ENCODE results near the gene MAPK8IP3. TPM values are rescaled to one million over a fixed set of nuclear protein-coding genes. Genes with fewer than 3 reads are reported as not detected.

The MAPK8IP3 gene
- total RNA-seq, 2 donors from 2014 or later, result 109 to 111 TPM

DNA sequence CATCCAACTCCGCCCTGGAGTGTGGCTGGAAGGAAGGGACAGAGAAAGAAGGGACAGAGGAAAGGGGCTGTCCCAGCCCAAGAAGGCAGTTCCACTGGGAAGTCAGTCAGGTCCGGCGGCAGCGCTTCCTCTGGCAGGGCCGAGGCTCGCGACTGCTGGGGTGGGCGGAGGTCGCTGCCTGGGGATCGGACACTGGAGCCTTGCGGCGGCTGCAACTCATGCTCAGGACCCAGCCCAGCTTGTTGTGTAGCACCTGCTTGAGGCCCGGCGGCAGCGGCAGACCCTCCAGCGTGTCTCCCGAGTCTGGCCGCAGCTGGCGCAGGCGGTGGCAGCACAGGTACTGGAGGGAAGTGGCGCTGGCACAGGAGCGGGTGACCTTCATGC, 71.0 kb downstream of the MAPK8IP3 start:
- TF ChIP-seq, protein P1, sequence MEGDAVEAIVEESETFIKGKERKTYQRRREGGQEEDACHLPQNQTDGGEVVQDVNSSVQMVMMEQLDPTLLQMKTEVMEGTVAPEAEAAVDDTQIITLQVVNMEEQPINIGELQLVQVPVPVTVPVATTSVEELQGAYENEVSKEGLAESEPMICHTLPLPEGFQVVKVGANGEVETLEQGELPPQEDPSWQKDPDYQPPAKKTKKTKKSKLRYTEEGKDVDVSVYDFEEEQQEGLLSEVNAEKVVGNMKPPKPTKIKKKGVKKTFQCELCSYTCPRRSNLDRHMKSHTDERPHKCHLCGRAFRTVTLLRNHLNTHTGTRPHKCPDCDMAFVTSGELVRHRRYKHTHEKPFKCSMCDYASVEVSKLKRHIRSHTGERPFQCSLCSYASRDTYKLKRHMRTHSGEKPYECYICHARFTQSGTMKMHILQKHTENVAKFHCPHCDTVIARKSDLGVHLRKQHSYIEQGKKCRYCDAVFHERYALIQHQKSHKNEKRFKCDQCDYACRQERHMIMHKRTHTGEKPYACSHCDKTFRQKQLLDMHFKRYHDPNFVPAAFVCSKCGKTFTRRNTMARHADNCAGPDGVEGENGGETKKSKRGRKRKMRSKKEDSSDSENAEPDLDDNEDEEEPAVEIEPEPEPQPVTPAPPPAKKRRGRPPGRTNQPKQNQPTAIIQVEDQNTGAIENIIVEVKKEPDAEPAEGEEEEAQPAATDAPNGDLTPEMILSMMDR (IDR thresholded peaks at IDR 0.05), result no peak
- H3K9me3 ChIP-seq, result no peaks in the 10 kb centered on the region
- no peak overlapping the region for H3K4me3 ChIP-seq
- H3K4me1 ChIP-seq (ENCODE audit: control insufficient read depth in 1 of 2, low read depth in 2 of 2), result peaks cover 21 to 36% of the 10 kb centered on the region in 2 donors
- H3K27me3 ChIP-seq (replicated peaks; ENCODE audit: insufficient read depth), result no peaks in the 10 kb centered on the region
- no peak for DNase-seq (ENCODE audit: low spot score)
- H3K36me3 ChIP-seq, result peaks cover 30% of the 10 kb centered on the region
- no peak overlapping the region for H3K27ac ChIP-seq
- no peak for ATAC-seq (ENCODE audit: insufficient number of reproducible peaks, low FRiP score, low read depth)

DNA sequence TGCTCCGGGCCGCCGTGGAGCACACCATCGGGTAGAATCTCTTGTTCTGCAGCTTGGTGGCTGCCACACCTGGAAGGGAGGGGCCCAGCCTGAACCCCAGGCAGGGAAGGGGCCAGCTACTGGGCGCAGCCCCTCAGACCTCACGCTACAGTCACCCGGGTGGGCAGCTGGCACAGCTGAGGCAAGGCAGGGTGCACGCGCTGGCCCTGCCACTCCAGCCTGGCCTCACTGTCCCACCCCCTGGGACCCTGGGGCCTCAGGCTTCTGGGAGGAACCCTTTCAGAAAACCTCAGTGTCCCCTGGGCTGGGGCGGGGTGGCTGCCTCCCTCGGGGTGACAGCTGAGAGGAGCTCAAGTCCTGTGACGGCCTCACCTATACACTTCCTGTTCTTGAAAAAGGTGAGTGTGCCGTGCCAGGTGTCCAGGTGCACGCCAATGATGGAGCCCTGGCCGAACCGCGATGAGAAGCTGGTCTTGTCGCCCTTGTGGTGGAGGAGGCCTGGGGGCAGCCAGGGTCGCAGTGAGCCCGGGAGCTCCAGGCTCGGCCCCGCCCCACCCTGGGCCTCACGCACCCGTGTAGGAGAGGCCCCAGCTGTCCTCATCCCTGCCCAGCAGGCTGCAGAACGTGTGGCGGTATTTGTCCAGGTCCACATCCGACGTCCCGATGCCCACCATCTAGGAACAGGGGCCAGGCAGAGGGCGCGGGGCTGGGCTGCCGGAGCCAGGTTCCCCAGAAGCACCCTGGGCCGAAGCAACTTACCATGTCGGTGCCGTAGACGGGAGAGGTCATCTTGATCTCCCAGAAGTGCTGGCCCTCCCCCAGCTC, 71.6 kb downstream of the MAPK8IP3 start:
- DNase-seq (ENCODE audit: low spot score) (no peak), ATAC-seq (ENCODE audit: insufficient number of reproducible peaks, low FRiP score, low read depth) (no peak)
- no peaks in the 10 kb centered on the region for H3K27me3 ChIP-seq (replicated peaks; ENCODE audit: insufficient read depth)
- H3K4me1 ChIP-seq (ENCODE audit: control insufficient read depth in 1 of 2, low read depth in 2 of 2), result peaks cover 18 to 33% of the 10 kb centered on the region in 2 donors
- no peak overlapping the region for H3K27ac ChIP-seq
- H3K4me3 ChIP-seq, result no peak overlapping the region
- TF ChIP-seq, protein P1 (IDR thresholded peaks at IDR 0.05), result no peak
- no peaks in the 10 kb centered on the region for H3K9me3 ChIP-seq
- H3K36me3 ChIP-seq, result peaks cover 30% of the 10 kb centered on the region

DNA sequence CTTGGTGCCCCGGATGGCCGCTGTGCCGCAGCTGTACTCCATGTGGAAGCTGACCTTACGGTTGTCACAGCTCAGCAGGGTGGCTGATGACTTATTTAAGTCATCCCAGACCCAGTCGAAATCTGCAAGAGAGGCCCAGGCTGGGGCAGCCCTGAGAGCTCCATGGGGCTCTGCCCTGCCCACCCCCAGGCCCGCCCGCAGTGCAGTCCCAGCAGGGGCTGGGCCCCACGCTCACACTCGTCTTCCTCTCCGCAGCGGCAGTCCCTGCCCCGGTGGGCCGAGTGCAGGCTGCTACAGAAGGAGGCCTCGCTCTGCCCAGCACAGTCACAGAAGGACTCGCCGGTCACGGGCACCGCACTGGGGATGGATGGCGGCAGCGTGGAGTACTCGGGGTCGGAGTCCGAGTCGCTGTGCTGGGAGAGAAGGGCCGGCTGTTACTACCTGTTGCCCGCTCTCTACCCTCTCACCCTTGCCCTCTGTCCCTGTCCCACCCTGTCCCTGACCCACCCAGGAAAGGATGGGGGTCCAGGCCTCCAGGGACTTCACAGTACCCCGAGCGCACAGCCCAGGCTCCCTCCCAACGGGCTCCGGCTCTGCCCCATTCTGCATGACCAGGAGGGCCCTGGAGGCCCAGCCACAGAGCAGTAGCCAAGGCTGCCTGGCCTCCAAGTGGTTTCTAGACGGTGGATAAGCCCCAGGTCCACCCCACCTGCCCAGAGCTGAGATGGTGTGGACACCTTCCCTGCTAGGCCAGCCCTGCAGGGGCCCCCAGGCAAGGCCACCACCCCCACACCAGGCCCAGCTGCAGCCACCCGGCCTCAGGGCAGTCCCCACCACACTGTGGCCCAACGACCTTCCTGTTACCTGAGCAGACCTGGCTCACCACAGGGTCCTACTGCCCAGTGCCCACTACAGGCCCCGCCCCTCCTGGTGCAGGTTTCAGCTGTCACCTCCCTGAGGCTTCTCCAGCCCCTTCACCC, 72.5 kb downstream of the MAPK8IP3 start:
- H3K4me3 ChIP-seq, result no peak overlapping the region
- no peaks in the 10 kb centered on the region for H3K9me3 ChIP-seq
- no peak for ATAC-seq (ENCODE audit: insufficient number of reproducible peaks, low FRiP score, low read depth)
- H3K4me1 ChIP-seq (ENCODE audit: control insufficient read depth in 1 of 2, low read depth in 2 of 2), result peaks cover 18 to 35% of the 10 kb centered on the region in 2 donors
- peaks cover 30% of the 10 kb centered on the region for H3K36me3 ChIP-seq
- no peaks in the 10 kb centered on the region for H3K27me3 ChIP-seq (replicated peaks; ENCODE audit: insufficient read depth)
- H3K27ac ChIP-seq, result no peak overlapping the region
- TF ChIP-seq, protein P1 (IDR thresholded peaks at IDR 0.05), result no peak
- DNase-seq (ENCODE audit: low spot score), result no peak

DNA sequence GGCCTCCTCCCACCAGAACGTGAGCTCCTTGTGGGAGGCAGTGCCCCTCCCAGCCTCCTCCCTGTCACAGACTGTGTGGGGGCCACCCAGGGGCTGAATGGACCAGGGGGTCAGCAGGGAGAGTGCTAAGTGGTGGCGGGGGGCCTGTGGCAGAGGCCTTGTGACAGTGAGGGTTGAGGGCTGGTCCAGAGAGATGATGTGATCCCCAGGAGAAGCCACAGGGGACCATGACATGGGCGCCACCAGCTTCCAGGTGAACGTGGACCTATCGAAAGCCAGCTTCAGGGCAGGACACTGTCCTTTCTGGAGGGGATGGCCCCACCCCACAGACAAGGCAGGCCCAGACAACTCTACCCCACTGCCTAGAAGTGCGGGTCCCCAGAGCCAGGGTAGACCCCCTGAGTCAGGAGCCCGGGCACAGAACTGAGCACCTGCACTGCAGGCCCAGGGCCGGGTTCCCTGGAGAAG, 73.3 kb downstream of the MAPK8IP3 start:
- Histone ChIP-seq H3K36me3 (peaks cover 30% of the 10 kb centered on the region), H3K4me3 (no peak overlapping the region), H3K27me3 (replicated peaks; ENCODE audit: insufficient read depth) (no peaks in the 10 kb centered on the region), H3K27ac (no peak overlapping the region), H3K9me3 (no peaks in the 10 kb centered on the region), H3K4me1 (ENCODE audit: control insufficient read depth in 1 of 2, low read depth in 2 of 2) (peaks cover 16 to 36% of the 10 kb centered on the region in 2 donors)
- DNase-seq (ENCODE audit: low spot score) (no peak), ATAC-seq (ENCODE audit: insufficient number of reproducible peaks, low FRiP score, low read depth) (no peak)
- TF ChIP-seq, protein P1 (IDR thresholded peaks at IDR 0.05), result no peak
